Fibroblast of the aortic adventitia (primary cell): ENCODE data around the gene SEH1L. TPM values are rescaled to one million over a fixed set of nuclear protein-coding genes. Genes with fewer than 3 reads are reported as not detected.
"Not testable (repeated sequence)": the region's sequence is repeated elsewhere in the genome, so short reads cannot be mapped to it uniquely, and the experiment has no call there.

Source experiments
- DNase-seq: peaks from one replicate; pipeline ENCODE4 v3.0.0-alpha.2; 2010; ENCODE audit warnings: low read depth
- H3K4me3 ChIP-seq: 2 replicates; pipeline ENCODE4 v1.5.1; 2011; ENCODE audit warnings: low read depth, mild to moderate bottlenecking, control low read depth, low read length, moderate library complexity
- total RNA-seq: library from RNA; depleted of rRNA; stranded (reverse); fragments of >200 nt; gene quantifications from 2 replicates; pipeline ENCODE4 v1.2.3, GENCODE V29; 2012; ENCODE audit warnings: low replicate concordance
- TF ChIP-seq, protein P1 (sequence below): IDR thresholded peaks from 2 replicates; pipeline ENCODE4 v1.5.1; 2011; ENCODE audit warnings: mild to moderate bottlenecking, low read length, control low read depth, inconsistent platforms; ENCODE audit not compliant: insufficient read depth

The SEH1L gene, protein sequence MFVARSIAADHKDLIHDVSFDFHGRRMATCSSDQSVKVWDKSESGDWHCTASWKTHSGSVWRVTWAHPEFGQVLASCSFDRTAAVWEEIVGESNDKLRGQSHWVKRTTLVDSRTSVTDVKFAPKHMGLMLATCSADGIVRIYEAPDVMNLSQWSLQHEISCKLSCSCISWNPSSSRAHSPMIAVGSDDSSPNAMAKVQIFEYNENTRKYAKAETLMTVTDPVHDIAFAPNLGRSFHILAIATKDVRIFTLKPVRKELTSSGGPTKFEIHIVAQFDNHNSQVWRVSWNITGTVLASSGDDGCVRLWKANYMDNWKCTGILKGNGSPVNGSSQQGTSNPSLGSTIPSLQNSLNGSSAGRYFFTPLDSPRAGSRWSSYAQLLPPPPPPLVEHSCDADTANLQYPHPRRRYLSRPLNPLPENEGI
- total RNA-seq = 52.2 and 68.8 TPM in 2 replicates

DNA sequence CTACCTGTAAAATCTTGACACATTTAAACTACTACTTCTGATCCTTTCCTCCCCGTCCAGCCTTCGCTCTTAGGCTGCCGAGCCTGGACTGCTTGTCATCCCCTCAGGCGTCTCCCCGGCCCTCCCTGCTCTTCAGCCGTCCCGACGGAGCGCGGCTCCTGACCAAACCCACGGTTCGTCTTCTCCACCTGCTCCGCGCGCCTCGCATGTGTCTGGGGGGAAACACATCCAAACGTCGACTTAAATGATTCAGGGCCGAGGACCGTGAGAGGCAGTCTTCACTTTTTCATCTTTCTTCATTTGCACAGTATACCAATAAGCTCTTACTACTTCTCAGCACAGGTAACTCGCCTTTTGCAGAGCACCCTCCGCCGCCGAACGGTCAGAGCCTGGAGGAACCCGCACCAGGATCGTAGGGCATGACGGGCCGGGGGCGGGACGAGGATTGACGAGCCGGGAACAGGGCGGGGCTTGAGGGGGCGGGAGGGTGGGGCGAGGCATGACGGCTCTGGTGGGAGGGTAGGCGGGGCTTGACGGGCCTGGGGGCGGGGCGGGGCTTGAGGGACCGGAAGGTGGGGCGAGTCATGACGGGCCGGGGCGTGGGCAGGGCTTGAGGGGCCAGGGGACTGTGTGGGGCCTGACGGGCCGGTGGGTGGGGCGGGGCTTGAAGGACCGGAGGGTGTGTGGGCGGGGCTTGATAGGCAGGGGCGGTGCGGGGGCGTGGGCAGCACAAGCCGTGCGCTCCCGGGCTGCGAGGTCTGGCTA is at the start of gene SEH1L:
TSS of gene SEH1L (plus strand) at position 727 of the 765 bp plus-strand sequence. CDS start 111 bp downstream, outside the sequence.
- peak within 1 kb of the TSS; percentile 94 for H3K4me3 ChIP-seq
- DNase-seq = peak; percentile 98
- TF ChIP-seq, protein P1, sequence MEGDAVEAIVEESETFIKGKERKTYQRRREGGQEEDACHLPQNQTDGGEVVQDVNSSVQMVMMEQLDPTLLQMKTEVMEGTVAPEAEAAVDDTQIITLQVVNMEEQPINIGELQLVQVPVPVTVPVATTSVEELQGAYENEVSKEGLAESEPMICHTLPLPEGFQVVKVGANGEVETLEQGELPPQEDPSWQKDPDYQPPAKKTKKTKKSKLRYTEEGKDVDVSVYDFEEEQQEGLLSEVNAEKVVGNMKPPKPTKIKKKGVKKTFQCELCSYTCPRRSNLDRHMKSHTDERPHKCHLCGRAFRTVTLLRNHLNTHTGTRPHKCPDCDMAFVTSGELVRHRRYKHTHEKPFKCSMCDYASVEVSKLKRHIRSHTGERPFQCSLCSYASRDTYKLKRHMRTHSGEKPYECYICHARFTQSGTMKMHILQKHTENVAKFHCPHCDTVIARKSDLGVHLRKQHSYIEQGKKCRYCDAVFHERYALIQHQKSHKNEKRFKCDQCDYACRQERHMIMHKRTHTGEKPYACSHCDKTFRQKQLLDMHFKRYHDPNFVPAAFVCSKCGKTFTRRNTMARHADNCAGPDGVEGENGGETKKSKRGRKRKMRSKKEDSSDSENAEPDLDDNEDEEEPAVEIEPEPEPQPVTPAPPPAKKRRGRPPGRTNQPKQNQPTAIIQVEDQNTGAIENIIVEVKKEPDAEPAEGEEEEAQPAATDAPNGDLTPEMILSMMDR = no peak

DNA sequence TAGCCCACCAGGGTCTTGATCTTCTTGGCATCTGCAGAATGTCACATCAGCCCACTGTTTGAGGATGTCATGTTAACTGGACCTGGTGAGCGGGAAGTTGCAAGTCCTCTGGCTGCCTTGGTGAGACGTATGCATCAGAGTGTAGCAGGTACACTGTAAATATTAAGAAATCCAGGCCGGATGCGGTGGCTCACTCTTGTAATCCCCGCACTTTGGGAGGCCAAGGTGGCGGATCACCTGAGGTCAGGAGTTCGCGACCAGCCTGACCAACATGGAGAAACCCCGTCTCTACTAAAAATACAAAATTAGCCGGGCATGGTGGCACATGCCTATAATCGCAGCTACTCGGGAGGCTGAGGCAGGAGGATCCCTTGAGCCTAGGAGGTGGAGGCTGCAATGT is 46.6 kb upstream of the SEH1L start:
- not testable (repeated sequence) for H3K4me3 ChIP-seq, DNase-seq

DNA sequence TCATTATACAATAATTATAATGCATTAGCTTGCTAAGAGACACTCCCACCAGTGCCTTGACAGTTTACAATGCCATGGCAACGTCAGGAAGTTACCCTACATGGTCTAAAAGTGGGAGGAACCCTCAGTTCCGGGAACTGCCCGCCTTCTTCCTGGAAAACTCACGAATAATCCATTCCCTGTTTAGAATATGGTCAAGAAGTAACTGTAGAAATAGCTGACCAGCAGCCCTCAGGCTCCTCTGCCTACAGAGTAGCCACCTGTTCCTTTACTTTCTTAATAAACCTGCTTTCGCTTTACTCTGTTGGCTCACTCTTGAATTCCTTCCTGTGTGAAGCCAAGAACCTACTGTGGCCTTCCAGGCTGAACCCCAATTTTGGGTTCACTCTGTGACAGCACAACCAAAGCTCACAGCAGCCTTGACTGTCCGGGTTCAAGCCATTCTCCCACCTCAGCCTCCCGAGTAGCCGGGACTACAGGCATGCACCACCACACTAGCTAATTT is 43.7 kb upstream of the SEH1L start:
- no peak overlapping the region for H3K4me3 ChIP-seq
- DNase-seq = peak; percentile 51
- TF ChIP-seq, protein P1 = no peak

DNA sequence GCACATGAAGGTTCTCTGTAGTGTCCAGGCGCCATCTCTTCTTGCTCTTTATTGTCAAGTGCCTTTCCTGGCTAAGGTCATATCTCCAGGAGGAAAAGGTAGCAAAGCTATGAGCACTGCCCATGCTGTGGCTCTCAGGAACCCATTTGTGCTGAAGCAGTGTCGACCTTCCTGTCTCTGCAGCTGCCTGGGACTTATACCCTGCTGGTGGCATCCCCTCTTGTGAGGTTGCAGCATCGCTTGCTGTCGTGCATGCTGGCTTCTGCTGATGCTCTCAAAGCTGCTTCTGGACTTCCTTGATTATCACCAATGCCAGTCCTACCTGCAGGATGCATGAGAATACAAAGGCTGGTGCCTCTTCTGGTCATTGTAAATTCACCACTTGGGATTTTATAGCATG is 41.7 kb upstream of the SEH1L start:
- no peak overlapping the region for H3K4me3 ChIP-seq
- TF ChIP-seq, protein P1 = no peak
- DNase-seq = no peak

DNA sequence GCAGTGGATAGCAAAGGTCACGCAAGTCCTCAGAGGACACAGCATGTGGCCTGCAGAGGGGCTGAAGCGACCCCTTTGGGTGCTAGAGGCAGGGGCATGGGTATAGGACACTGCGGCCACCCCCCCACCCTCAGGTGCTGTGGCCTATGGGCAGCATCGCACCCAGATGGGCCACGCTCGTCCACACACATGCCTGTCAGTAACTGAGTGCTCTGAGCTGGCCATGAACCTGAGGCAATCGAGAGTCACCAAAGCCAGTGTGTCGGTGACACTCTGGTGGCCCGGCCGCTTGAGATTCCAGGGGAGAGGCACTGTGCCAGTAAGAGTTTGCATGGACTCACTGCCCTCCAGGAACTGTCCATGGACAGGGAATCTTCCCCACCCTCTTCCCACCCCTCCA is 41.0 kb upstream of the SEH1L start:
- TF ChIP-seq, protein P1 = no peak
- no peak overlapping the region for H3K4me3 ChIP-seq
- no peak for DNase-seq

DNA sequence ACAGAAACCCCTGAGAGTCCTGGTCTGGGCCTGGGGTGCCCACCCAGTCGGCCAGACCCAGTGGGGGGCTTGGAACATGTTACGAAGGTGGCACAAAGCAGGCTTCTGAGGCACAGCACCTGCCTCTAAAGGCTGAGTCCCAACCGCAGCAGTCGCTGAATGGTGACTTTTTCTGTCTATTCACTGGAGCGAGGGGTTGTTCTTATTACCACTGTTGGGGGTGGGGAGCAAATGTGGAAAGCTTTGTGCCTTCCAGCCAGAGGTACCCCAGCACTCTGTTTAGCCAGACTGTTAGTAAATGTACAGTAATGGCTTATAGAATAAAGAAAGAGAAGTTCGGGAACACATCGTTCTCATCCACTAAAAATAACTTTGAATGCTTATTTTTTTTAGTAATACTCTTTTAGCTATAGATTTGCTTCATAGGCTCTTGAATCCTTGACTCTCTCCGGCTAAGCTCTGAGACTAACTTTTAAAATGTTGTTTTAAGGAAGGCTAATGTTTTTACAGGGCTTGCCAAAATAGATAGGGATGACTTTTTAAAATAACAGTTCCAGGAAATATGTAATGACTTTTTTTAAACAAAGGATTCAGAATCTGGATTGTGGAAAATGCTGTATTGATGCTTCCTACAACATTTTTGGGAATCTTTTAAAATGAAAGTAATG is 40.4 kb upstream of the SEH1L start:
- peak overlapping the region; percentile 32 for H3K4me3 ChIP-seq
- peak; percentile 80 for DNase-seq
- TF ChIP-seq, protein P1 = no peak

DNA sequence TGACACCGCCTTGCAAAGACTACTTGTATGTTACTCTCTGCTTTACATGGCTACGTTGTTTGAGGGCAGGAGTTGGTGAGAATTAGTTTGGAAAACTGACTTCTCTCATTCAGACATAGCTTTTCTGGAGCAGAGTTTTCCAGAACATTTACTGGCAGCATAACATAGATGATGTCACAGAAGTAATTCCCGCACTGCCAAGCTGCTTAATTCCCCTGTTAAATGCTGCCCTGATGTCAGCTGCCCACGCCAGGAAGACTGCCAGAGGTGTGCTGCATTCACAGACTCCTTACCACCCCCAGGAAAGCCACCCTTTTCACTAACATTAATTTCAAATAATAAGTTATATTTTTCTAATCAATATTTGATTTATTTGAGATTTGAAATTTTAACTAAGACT is 39.1 kb upstream of the SEH1L start:
- TF ChIP-seq, protein P1 = no peak
- DNase-seq = peak; percentile 55
- no peak overlapping the region for H3K4me3 ChIP-seq
